Uterus (tissue), 2 donors: ENCODE measurements around the gene ARV1.

Source experiments
- CTCF ChIP-seq, 4 experiments: fragments of 200-600 bp in 2 of 4; fragments of 450-650 bp in 2 of 4; sonication (generic) in 2 of 4; IDR thresholded peaks; one replicate each; pipeline ENCODE4 v1.5.1; 2016 to 2019; ENCODE audit warnings: antibody characterized with exemption in 4 of 4, mild to moderate bottlenecking in 2 of 4, moderate library complexity in 1 of 4
- POLR2A ChIP-seq, 2 donors: fragments of 450-650 bp; IDR thresholded peaks; one replicate each; pipeline ENCODE4 v1.6.1; 2016; ENCODE audit warnings: antibody characterized with exemption in 2 of 2, mild to moderate bottlenecking in 1 of 2, moderate library complexity in 1 of 2

- TF ChIP-seq CTCF (IDR thresholded peaks at IDR 0.05) (no peak), POLR2A (IDR thresholded peaks at IDR 0.05) (no peak)
Observed at GRCh38 chr1:231040800-231041718, 62.2 kb downstream of the ARV1 start.
